ENCODE measurements around the gene GFI1.

- TF ChIP-seq CTCF (IDR thresholded peaks at IDR 0.05) (no peak), POLR2A (IDR thresholded peaks at IDR 0.05) (no peak)
Measured at GRCh38 chr1:92486251-92487077, at the start of gene GFI1.

Data from adrenal gland (tissue), 5 donors.